NCI-H510A (cell line): ENCODE results near the gene KCNMA1.
"Not testable (repeated sequence)": the region's sequence is repeated elsewhere in the genome, so short reads cannot be mapped to it uniquely, and the experiment has no call there.

Experiments
- DNase-seq: peaks from one replicate; lab custom pipeline; 2025; lab: John Stamatoyannopoulos, UW

Gene KCNMA1

DNA sequence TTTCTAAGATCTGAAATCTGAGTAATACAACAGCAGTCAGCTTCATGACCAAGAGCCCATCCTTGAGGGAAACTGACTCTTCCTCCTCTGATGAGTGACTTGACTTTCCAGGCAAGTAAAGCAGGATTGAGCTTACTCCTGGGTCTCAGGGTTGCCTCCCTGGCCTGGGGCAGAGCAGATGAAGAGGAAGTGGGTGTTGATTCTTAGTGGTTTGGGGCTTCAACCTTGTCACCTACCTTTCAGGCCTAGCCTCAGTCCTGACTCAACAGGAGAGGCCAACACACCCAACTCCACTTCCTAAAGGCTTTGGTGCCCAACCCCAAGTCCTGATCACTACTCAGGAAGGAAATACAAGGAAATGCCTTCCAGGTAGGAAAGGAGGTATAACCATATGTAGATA lies 54.1 kb downstream of the KCNMA1 start:
- no peak for DNase-seq

DNA sequence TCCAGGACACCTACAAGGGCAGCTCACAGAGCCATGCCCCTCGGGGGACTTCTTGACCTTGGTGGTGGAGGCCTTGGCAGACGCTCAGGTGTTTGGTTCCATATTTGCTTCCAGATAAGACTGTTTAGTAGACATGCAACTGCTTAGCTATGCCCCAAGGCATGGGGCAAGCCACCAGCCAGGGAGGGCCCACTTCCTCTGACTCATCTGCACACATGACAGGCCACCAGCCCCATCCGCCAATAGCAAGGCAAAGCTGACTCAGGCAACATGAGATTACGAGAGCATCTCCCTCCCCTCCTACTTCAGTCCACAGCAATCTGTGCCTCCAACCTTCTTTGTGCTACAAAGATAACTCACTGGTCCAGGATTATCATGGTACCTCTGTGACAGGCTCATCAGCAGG lies 54.9 kb downstream of the KCNMA1 start:
- DNase-seq, result no peak

DNA sequence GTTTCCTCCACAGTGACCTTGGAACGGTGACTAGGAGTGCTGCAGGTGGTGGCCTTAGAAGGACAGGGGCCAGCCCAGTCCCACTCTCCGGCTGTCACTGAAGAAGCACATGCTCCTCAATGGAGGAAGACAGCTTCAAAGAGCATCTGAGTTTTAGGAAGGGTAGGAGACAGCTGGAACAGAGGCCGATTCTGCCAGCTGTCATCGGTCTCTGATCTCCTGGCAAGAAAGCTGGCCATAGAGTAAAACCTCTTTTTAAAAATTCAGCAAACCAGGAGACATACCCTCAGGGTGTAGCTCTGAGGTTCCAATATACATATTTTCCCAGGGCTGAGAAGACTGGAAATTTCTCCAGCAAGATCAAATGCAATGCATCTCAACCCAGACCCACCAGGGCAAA lies 55.9 kb downstream of the KCNMA1 start:
- DNase-seq, result no peak

DNA sequence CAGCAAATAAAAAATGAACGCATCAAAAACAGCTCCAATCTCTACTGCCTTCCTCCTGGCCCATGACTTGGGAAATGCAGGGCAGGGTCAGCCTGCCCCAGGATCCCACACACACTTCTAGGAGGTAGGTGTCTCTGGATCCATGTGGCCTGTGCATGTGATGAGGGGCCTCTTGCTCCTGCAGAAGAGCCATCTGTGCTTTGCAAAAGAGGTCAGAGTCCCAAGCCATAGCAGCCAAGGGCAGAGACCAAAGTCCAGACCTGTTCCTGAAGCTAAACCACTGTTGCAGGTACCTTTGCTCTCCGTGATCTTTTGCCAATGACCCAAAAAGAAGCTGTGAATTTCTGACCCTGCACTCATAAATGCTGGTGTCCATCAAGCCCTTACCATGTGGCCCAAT lies 57.1 kb downstream of the KCNMA1 start:
- DNase-seq, result no peak

DNA sequence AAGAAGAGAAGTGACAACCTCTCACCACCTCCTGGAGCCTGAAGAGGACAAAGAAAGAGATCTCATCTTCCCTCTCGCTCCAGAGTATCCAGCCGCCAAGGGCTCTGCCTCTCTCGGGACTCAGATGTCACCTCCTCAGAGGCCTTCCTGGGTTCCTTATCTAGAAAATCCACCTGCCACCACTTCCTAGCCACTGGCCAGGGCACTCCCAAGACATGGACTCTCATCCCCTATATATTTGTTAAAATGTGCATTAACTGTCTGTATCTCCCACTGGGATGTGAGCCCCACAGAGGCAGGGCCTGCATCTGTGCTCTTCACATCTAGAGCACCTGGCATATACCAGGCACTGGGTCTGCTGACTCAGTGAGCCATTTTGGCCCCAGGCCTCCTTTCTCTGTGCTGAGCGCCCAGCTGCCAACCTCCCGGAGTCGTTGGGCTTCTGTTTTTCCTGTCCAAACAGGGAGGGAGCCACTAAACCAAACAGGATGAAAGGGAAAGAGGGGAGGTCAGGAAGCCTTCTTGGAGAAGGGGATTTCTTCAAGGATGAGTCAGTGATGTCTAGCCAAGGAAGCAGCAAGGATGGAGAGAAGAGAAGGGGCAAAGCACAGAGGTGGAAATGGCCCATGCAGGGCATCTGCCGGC lies 58.9 kb downstream of the KCNMA1 start:
- DNase-seq, result no peak

DNA sequence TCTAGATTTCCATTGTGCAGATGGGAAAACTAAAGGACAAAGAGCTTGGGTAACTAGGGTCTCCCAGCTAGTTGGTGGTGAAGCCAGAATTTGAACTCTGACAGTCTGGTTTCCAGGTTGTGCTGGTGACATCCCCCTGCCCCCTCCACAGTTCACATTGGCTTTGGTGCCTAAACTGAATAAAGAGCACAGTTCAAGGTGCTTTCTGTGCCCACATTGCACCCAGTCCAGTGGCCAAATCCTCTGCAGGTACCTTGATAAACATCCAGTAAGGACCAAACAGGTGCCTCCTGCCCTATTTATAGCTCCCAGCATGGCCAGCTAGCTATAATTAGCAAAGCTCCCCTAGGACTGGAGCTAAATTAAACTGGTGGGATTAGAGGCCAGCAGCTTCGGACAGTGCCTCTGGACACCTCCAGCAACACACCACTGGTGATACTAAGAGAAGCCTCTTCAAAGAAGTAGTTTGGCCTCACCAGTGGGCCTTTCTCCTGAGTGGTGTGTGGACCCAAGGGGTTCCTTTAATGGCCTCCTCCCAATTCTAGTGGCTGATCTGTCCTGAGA lies 59.9 kb downstream of the KCNMA1 start:
- DNase-seq, result no peak

DNA sequence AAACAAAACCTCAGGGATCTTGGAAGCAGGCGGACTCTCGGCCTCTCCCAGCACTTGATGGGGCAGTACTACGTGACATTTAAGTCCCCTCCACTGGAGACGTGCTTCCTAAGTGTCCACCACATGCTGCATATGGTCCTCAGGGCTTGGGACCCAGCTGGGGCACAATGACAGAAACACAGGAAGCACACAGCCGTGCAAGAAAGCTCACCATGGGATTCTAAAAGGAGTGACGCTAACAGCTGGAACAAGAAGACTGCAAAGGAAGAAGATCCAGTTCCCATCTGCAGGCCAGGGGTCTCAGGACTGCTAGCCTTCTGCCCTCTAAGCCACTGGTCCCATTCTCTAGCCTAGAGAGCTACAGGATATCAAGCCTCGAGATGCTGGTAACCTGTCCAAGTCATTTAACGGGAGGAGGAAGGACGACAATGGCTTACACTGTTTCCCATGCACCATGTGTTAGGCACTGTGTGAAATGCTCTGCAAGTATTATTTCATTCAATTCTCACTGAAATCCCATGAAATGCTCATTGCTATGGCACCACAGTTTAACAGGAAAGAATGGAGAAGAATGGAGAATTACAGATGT lies 61.1 kb downstream of the KCNMA1 start:
- DNase-seq, result no peak

DNA sequence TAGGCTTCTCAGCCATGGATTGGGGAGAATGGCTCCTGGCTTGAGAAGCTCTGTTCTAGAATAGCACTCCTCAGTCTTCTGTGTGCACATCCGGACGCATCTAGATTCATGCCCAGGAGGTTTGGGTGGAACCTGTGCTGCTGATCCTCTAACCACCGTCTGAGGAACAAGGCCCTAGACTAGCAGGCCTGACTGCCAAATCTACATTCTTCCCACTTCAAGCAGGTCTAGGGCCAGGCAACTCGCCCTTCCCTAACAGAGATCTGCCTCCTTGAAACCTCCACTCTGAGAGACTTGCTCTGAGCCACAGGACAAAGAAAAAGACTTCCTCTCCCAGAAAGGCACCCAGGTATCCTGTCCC lies 61.6 kb downstream of the KCNMA1 start:
- DNase-seq, result no peak

DNA sequence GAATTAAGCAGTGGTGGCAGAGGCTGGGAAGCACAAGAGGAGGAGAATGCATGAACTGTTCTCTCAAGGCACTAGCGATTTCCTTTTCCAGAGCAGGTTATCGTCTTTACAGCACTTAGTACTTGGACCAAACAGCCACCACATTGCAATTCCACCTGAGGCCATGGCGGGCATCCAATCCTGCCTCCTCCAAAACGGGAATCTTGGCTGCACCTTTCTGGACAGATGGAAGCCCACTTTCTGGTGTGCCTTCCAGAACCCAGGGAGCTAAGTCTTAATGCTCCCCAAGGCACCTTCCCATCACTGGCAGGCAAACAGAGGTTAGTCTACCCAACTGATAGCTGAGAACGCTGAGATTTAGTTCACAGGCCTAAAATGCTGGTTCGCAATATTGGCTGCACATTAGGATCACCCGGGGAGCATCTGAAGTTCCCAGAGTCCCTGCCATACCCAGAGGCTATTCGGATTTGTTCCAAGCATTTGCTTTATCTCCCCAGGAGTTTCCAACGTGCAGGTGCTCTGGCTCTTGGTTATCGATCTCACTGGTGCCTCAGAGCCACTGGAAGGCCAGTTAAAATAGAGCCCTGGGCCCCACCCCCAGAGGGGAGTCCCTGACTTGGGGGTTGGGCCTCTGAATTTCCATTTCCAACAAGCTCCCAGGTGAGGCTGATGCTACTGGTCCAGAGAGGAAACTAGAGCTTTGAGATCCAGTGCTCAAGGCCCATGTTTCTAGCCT lies 62.2 kb downstream of the KCNMA1 start:
- DNase-seq, result no peak

DNA sequence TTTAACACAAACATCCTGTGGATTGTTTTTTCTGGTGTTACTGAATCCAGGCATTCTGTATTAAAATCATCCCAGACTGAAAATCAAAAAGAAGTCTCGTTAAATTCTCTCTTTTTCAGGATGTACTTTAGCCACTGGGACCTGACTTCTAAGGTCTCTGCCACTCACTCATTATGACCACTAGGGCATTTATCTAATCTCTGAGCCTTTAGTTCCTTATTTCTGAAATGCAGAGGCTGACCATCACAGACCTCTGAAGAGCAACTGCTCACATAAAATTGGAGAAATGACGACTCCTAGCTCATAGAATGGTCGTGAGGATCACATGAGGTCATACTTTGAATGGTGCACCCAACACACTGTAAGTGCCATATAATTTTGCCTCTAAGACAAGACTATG lies 63.2 kb downstream of the KCNMA1 start:
- DNase-seq, result no peak

DNA sequence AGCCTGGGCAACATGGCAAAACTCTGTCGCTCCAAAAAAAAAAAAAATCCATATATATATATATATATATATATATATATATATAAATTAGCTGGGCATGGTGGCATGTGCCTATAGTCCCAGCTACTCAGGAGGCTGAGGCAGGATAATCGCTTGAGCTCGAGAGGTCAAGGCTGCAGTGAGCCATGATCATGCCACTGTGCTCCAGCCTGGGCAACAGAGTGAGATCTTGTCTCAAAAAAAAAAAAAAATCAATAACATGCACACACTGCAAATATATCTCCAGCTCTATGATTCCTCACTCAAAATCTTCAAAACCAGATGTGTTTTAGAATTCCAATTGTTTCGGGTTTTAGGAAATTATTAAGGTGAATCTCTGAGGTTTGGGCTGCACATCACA lies 65.1 kb downstream of the KCNMA1 start:
- DNase-seq, result not testable (repeated sequence)

DNA sequence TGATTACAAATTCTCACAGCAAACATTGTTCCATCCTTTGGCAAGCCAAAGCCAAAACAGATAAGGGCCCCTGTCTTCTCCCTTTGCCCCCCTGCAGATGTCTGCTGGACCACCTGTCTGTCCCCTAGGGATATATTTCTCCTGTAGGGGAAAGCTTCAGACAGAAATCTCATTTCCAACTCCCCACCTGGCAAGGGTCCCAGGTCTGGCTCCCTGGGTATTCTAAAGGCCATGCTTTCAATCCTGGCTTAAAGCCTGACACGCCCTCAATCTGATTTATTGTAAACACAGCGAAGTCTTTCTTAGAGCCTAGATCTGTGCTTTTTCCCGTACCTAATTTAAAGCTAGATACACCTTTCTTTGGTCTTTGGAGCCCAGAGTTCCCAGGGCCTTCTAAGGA lies 66.1 kb downstream of the KCNMA1 start:
- DNase-seq, result no peak

DNA sequence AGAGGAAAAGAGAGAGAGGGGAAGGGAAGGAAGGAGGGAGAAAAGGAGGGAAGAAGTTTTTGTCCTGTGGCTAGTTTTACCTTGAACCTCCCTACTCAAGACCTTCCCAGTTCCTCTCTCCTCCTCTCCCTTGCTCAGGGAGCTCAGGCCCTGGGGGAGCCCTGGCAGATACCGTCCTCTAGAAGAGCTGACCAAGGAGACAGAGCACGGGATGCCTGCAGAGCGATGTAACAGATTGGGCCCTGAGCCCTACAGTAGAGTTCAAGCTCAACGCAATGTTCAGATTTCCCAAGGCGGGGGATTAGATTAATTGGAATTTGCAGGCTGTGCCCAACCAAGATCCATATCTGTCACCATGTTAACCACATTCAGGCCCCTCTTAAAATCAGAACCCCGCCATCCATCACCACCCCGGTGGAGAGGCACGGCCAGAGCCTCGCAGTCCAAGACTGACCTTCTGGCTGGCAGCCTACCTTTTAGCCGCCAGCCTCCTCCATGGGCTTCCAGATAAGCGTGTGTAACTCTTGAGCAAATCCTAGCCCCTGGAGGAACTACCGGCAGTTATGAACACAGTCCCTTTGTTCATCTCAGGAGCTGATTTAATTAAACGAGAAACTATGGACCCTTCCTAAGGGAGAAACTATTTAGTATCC lies 70.6 kb downstream of the KCNMA1 start:
- DNase-seq, result no peak

DNA sequence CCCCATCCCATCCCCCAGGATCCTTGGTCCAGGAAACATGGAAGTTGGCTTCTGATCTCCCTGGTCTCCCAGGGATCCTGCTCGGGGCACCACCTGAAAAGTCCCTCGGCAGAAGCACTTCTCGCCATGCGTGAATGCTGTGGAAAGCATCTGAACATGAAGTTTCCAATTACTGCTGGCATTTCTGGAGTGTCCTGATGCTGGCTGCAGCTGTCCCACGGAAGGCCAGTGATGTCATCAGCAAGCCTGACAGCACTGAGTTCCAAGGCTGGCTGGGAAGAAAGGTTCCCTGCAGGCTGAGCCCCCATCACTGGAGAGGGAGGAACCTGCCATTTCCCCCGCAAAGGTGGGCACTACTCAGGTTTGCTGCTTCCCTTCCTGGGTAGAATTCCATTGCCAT lies 71.4 kb downstream of the KCNMA1 start:
- no peak for DNase-seq

DNA sequence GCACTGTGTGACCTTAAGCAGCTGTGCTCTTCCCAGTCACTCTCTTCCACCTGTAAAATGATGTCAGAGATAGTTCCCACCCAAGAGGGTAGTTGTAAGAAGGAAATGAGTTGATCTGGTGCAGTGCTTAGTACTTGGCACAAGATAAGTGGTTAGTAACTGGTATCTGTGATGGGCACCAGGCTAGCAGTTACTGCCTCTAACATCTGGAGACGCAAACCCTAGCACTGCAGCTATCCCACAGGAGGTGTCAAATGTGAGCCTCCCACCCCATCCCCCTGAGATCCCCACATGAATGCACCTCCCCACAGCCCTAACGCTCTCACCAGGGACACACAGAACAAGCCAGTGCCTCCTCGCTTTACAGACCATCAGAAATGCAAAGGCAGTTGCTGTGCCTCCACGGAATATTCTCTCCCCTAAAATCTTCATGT lies 72.0 kb downstream of the KCNMA1 start:
- DNase-seq, result no peak

DNA sequence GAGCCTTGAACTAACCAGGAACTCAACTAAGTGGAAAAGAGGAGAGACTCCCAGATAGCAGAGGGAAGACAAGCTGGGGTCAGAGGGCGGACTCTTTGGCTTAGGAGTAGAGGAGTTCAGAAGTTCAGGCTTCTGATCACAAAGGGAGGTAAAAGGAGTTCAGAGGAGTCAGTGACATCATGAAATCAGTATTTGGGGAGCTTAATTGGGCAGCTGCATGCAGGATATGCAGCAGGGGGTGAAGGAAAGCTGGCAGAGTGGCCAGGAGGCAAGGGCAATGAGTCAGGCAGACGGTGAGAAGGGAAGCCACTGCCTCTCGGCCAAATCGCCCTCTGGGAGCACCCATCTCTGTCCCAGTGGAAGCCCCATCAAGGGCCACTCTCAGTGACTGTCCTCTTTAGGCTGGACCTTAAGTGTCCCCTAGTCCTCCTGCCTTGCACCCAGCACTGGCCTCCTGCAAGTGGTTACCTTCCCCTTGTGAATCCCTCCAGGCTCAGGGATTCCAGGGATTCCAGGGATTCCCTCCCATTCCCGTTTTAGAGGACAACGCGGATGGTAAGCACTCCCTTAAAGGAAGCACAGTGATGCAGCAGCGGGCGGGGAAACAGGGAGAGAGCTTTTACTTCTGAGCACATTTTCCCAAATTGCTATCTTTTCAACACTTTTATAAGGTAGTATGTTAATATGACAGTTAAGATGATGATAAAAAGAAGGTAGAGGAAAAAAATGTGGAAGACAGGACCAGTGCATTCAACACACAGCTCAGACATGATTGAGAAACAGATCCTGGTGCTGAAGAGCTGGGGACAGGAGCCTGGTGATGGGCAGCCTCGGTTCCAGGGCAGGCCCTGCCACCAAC lies 72.6 kb downstream of the KCNMA1 start:
- no peak for DNase-seq

DNA sequence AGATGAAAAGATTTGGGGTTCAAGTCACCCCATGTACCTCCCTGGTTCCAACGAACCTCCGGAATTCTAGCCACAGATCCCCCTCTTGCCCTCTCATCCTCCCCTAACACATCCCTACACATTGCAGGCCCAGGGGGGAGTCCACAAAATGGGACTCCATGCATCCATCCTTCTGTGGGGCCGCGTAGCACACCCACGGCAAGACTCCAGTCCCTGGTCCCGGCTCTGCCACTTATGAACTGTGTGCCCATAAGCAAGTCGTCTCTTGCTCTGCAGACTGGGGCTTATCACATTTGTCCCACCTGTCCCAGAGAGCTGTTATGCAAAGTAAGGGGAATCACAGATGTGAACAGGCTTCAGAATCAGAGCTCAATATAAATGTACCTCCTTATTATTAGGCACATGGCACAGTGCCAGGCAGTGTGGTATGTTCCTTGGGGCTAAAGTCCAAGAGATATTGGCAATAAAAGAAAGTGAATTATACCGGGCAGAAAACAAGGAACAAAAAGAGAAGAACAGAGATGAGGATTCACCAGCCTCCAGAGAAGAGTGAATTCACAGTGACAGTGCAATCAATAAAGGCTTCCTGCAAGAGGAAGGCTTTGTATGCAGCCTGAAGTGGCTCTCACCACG lies 73.9 kb downstream of the KCNMA1 start:
- DNase-seq, result no peak

DNA sequence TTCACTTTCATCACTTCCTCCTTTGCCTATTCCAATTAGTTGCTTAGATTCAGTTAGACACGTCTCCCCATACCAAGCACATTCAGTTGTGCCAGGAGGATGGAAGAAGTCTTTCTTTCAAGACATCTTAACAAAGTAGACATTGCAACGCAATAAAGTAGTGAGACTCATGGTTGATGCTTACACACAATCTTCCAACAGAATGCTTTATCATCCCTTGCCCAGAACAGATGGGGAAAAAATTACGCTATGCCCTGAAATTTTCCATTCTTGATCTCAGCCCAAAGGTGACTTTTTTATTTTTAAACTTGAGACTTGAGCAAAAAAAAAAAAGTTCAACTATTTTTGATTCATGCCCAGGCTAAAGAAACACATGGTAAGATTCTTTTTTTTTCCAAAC lies 74.9 kb downstream of the KCNMA1 start:
- DNase-seq, result no peak

DNA sequence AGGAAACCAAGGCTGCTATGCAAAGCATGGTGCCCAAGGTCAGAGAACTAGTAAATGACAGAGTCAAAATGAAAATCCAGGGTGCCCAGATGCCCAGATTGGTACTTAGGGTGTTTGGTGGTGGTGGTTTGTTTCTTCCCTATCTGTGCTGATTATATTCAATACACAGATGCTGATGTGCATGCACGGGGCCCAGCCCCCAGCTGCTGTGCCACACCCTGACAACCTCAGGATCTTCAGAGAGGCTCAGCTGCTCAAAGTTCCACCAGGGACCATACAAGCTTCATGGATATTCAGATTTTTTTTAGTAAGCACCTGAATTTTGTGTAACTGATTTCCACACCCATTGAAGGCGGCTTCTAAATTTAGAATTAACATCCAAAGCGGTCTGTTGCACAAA lies 75.6 kb downstream of the KCNMA1 start:
- no peak for DNase-seq

DNA sequence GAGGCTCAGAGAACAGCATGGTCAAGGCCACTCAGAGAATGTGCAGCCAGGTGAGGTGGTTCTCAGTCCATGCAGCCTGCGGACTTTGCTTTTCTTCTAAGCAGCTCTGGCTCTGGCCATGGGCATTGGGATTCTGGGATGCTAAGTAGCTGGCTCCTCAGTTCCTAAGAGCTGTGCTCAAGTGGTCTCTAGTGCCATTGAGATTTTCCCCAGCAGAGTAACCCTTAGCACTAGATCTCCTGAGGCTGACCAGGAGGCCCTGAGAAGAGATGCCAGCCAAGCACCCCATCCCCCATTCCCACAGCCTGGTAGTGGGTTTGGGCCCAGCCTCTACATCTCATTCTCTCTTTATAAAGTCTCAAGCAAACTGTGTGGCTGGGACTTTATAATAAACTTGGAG lies 77.1 kb downstream of the KCNMA1 start:
- DNase-seq, result no peak

DNA sequence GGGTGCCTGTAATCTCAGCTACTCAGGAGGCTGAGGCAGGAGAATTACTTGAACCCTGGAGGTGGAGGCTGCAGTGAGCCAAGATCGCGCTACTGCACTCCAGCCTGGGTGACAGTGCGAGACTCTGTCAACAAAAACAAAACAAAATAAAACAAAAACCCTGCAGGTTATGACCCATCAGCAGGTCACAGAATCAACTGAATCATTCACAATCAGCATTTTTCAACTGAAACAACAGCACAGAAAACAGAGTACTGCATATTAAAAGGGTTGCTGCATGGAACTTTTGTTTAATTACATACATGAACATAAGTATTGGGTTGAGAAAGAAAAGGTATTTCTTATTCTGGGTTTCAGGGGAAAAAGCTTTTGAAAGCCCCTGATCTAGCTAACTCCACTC lies 77.6 kb downstream of the KCNMA1 start:
- no peak for DNase-seq
